A549 treated with Hydrocortisone at 1 μM for 4 hours (cell line): ENCODE data around the gene ZNF492. TPM values are rescaled to one million over a fixed set of nuclear protein-coding genes. Genes with fewer than 3 reads are reported as not detected.

Experiments used
- total RNA-seq: library from RNA; stranded (reverse); fragments of 200-300 nt; extraction: Qiagen RNA extraction; gene quantifications from 5 replicates; pipeline ENCODE4 v1.2.3, GENCODE V29; 2022

The ZNF492 gene
- total RNA-seq, result not detected in 5 replicates

DNA sequence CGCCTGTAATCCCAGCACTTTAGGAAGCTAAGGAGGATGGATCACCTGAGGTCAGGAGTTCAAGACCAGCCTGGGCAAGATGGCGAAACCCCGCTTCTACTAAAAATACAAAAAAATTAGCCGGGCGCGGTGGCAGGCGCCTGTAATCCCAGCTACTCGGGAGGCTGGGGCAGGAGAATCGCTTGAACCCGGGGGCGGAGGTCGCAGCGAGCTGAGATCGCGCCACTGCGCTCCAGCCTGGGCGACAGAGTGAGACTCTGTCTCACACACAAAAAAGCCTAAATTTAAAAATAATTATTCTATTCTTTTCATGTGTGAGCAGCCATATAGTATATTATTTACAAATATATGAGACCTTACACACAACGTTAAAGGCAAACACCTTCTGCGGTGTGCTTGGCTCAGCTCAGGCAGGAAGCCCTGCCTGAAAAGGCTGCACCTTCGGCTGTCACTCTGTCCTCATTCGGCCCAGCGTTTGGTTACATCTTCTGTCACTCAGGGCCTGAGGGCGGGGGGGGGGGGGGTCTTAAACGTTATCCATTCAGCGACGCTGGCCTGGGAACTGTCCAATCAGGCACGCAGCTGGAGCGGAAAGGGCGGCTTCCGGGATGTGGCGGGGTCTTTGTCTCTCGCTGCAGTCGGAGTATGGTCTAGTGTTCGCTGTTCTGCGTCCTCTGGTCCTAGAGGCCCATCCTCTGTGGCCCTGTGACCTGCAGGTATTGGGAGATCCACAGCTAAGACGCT lies at the start of gene ZNF492:
Gene ZNF492, plus strand, starts transcription at position 619 of the 744 bp plus-strand sequence. CDS start 19,076 bp downstream, outside the sequence.

Other genes starting within 250 kb of the ZNF492 start
- not detected in 5 replicates for gene ZNF98, start 212.0 kb upstream of the ZNF492 start, total RNA-seq
- gene ZNF99, start 149.8 kb downstream of the ZNF492 start, total RNA-seq, result not detected in 5 replicates
- not detected in 5 replicates for gene ZNF723, start 198.0 kb downstream of the ZNF492 start, total RNA-seq